Upper lobe of left lung (tissue), 4 donors: Measurements from ENCODE around the gene TRMT61A.
"Not testable (repeated sequence)": the region's sequence is repeated elsewhere in the genome, so short reads cannot be mapped to it uniquely, and the experiment has no call there.

ENCODE experiments used
- EP300 ChIP-seq, 4 donors: sonication (generic); formaldehyde crosslinking; IDR thresholded peaks; one replicate each; pipeline ENCODE4 v1.5.1; 2017; ENCODE audit warnings: antibody characterized with exemption in 4 of 4, control low read depth in 2 of 4
- POLR2A ChIP-seq, 4 donors: fragments of 450-650 bp; IDR thresholded peaks; one replicate each; pipeline ENCODE4 v1.5.1; 2016 to 2017; ENCODE audit warnings: antibody characterized with exemption in 4 of 4, mild to moderate bottlenecking in 2 of 4
- POLR2AphosphoS5 ChIP-seq, 2 donors: sonication (generic); formaldehyde crosslinking; IDR thresholded peaks; one replicate each; pipeline ENCODE4 v1.5.1; 2017; ENCODE audit warnings: antibody characterized with exemption in 2 of 2
- TF ChIP-seq, protein P1 (sequence below), 6 experiments: fragments of 450-650 bp in 4 of 6; fragments of 200-600 bp in 2 of 6; sonication (generic) in 2 of 6; IDR thresholded peaks; one replicate each; pipeline ENCODE4 v1.5.1; 2016 to 2019; ENCODE audit warnings: antibody characterized with exemption in 6 of 6

DNA sequence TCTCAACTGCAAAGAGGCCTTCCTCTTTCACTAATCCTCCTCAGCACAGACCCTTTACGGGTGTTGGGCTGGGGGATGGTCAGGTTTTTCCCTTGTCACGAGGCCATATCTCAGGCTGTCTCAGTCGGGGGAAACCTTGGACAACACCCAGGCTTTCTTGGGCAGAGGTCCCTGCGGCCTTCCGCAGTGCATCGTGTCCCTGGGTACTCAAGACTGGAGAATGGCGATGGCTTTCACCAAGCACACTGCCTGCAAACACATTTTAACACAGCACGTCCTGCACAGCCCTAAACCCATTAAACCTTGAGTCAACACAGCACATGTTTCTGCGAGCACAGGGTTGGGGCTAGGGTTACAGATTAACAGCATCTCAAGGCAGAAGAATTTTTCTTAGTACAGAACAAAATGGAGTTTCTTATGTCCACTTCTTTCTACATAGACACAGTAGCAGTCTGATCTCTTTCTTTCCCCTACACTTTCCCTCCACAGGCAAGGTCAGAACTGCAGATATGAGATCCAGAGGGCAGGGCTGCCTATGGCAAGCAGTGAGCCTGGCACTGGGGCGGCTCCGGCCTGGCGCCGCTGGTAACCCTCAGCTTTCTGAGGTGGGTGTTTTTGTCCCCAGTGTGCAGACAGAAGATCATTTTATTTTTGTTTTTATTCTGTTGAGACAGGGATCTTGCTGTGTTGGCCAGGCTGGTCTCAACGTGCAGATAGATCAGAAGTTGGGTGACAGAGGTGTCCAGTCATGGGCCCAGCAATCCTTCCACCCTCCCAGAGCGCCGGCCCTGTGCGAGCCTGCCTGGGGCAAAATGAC is 3.4 kb upstream of the TRMT61A start:
- TF ChIP-seq, protein P1, sequence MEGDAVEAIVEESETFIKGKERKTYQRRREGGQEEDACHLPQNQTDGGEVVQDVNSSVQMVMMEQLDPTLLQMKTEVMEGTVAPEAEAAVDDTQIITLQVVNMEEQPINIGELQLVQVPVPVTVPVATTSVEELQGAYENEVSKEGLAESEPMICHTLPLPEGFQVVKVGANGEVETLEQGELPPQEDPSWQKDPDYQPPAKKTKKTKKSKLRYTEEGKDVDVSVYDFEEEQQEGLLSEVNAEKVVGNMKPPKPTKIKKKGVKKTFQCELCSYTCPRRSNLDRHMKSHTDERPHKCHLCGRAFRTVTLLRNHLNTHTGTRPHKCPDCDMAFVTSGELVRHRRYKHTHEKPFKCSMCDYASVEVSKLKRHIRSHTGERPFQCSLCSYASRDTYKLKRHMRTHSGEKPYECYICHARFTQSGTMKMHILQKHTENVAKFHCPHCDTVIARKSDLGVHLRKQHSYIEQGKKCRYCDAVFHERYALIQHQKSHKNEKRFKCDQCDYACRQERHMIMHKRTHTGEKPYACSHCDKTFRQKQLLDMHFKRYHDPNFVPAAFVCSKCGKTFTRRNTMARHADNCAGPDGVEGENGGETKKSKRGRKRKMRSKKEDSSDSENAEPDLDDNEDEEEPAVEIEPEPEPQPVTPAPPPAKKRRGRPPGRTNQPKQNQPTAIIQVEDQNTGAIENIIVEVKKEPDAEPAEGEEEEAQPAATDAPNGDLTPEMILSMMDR (IDR thresholded peaks at IDR 0.05) = not testable (repeated sequence)
- TF ChIP-seq POLR2AphosphoS5, POLR2A, EP300 (IDR thresholded peaks at IDR 0.05): not testable (repeated sequence)
